Bronchial epithelial cell (primary cell): Measurements from ENCODE around the gene CD79A. TPM values are rescaled to one million over a fixed set of nuclear protein-coding genes. Genes with fewer than 3 reads are reported as not detected.

Experiments
- DNase-seq: peaks from one replicate; pipeline ENCODE4 v3.0.0-alpha.2; 2010; ENCODE audit warnings: low read depth
- FAIRE-seq: peaks from 2 replicates; lab custom pipeline; 2011; peaks lifted over from hg19 to GRCh38; lab: Jason Lieb, UNC
- H3K27me3 ChIP-seq: 2 replicates; pipeline ENCODE4 v1.5.1; 2011; ENCODE audit warnings: low read length; ENCODE audit not compliant: control insufficient read depth, insufficient read depth
- H3K36me3 ChIP-seq: 2 replicates; pipeline ENCODE4 v1.5.1; 2011; ENCODE audit warnings: low read length; ENCODE audit not compliant: control insufficient read depth, insufficient read depth
- H3K4me3 ChIP-seq: 2 replicates; pipeline ENCODE4 v1.5.1; 2011; ENCODE audit warnings: mild to moderate bottlenecking, low read depth, low read length, control low read depth
- total RNA-seq: library from RNA; depleted of rRNA; stranded (reverse); fragments of >200 nt; gene quantifications from 2 replicates; pipeline ENCODE4 v1.2.1, GENCODE V29; 2014
- TF ChIP-seq, protein P1 (sequence below): IDR thresholded peaks from 2 replicates; pipeline ENCODE4 v1.5.1; 2011; ENCODE audit warnings: mild to moderate bottlenecking, moderate library complexity, low read length, control low read depth, inconsistent platforms; ENCODE audit not compliant: insufficient read depth, severe bottlenecking

Gene CD79A
- total RNA-seq, 1 donor from 2014 or later: not detected

DNA sequence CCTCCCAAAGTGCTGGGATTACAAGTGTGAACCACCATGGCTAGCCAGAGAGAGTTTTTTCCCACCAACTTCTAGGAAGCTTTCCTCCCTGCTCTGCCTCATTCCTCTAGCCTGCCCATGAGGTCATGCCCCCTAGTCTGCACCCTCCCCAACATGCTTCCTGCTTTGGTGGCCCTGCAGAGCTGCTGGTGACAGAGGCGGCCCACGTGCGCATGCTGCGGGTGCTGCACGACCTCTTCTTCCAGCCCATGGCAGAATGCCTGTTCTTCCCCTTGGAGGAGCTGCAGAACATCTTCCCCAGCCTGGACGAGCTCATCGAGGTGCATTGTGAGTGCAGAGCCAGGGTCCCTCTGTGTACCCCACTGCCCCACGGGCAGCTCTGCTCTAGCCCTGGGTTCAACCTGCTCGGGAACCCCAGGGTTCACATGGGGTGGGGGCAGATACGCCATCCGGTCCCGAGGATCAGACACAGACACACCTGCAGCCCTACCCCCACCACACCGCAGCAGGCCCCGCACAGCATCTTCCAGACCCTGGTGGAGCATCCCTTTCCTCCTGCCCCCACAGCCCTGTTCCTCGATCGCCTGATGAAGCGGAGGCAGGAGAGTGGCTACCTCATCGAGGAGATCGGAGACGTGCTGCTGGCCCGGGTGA lies 24.8 kb downstream of the CD79A start:
- peaks cover 37% of the 10 kb centered on the region for H3K36me3 ChIP-seq
- DNase-seq (no peak), FAIRE-seq (no peak)
- H3K27me3 ChIP-seq: no peaks in the 10 kb centered on the region
- TF ChIP-seq, protein P1, sequence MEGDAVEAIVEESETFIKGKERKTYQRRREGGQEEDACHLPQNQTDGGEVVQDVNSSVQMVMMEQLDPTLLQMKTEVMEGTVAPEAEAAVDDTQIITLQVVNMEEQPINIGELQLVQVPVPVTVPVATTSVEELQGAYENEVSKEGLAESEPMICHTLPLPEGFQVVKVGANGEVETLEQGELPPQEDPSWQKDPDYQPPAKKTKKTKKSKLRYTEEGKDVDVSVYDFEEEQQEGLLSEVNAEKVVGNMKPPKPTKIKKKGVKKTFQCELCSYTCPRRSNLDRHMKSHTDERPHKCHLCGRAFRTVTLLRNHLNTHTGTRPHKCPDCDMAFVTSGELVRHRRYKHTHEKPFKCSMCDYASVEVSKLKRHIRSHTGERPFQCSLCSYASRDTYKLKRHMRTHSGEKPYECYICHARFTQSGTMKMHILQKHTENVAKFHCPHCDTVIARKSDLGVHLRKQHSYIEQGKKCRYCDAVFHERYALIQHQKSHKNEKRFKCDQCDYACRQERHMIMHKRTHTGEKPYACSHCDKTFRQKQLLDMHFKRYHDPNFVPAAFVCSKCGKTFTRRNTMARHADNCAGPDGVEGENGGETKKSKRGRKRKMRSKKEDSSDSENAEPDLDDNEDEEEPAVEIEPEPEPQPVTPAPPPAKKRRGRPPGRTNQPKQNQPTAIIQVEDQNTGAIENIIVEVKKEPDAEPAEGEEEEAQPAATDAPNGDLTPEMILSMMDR: no peak
- H3K4me3 ChIP-seq: no peak overlapping the region

DNA sequence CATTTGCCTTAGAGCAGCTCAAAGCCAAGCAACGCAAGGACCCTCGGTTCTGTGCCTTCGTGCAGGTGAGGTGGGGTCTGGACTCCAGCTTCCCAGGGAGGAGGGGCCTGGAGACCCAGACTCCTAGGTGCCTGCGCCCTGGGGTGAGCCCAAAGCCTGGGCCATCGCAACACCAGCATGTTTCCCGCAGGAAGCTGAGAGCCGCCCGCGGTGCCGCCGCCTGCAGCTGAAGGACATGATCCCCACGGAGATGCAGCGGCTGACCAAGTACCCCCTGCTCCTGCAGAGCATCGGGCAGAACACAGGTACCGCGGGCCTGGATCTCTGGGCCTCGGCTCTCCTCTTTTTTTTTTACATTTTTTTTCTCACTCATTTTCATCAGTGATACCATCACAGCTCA lies 25.5 kb downstream of the CD79A start:
- Histone ChIP-seq H3K27me3 (no peaks in the 10 kb centered on the region), H3K4me3 (no peak overlapping the region), H3K36me3 (peaks cover 35% of the 10 kb centered on the region)
- no peak for DNase-seq
- TF ChIP-seq, protein P1: no peak
- no peak for FAIRE-seq

DNA sequence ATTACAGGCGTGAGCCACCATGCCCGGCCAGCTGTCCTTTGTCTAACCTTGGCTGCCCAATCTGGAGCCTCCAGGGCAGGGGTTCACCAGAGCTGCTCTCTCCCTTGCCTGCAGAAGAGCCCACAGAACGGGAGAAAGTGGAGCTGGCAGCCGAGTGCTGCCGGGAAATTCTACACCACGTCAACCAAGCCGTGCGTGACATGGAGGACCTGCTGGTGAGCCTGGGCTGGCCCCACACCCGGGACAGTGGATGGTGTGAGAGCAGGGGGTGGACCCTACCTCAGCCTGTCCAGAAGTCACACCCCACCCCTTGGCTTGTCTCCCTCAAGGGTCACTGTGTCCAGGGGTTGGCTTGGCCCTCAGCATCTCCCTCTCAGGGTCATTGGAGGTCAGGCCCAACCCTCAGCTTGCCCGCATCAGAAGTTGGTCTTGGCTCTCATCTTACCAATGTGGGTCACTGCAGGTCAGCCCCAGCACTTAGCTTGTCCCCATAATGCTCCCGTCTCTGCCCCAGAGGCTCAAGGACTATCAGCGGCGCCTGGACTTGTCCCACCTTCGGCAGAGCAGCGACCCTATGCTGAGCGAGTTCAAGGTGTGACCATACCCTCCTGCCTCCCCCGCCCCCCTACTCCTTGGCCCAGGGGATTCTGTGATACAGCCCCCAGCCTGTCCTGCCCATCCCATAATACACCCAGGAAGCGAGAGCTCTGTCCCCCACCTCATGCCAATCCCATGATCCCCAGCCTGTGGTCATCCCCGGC lies 26.3 kb downstream of the CD79A start:
- Histone ChIP-seq H3K36me3 (peaks cover 31% of the 10 kb centered on the region), H3K27me3 (no peaks in the 10 kb centered on the region), H3K4me3 (no peak overlapping the region)
- FAIRE-seq: no peak
- TF ChIP-seq, protein P1: no peak
- no peak for DNase-seq

DNA sequence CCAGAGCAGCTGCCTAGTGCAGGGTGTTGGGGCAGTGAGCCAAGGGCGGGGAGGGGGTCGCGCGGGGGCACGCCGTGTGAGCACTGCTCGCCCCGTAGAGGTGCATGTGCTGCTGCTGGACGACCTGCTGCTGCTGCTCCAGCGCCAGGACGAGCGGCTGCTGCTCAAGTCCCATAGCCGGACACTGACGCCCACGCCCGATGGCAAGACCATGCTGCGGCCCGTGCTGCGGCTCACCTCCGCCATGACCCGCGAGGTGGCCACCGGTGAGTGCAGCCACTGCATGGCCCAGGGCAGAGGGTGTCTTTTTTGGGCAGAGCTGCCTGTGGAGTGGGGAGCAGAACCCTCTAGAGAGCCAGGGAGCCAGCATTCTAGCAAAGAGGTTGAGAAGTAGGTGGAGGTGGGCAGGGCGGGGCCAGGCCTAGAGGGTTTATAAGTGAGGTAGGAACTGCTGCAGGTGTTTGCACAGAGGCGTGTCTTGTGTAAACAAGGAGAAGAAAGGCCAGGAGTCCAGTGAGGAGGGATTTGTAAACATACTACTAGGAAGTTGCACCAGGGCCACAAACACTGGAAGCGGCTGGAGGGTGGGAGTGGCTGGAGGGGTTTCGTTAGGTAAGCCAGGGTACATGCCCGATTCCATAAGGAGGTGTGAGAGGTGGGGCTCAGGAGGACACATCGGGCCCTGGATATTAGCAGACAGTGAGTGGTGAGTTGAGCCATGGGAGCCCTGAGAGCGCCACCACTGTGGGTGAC lies 27.2 kb downstream of the CD79A start:
- TF ChIP-seq, protein P1: no peak
- H3K36me3 ChIP-seq: peaks cover 31% of the 10 kb centered on the region
- DNase-seq: peak; percentile 63
- FAIRE-seq: no peak
- no peaks in the 10 kb centered on the region for H3K27me3 ChIP-seq
- no peak overlapping the region for H3K4me3 ChIP-seq

DNA sequence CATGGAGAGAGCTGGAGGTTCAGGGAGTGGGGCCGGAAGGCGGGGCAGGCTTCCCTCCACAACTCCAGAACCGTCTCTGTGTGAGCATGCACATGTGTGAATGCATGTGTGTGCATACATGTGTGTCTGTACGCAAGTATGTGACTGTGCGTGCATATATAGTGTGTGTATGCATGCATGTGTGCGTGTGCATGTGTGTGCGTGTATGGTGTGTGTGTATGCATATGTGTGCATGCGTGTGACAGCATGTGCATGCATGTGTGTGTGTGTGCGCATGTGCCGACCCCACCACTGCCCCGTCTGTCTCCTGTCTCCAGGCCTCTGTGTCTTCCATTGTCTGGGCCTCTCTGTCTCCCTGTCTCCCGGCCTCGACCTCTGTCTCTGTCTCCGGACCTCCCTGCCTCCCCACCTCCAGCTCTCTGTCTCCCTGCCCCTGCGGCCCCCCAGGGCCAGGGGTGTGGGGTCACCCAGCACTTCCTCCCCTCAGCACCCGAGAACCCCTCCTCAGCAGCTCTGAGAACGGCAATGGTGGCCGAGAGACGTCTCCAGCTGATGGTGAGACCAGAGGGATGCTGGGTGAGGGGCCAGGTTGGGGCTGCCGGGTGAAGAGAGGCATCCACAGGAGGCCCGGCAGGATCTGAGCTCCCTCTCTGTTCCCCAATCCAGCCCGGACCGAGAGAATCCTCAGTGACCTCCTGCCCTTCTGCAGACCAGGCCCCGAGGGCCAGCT lies 28.4 kb downstream of the CD79A start:
- FAIRE-seq: peak; percentile 58
- DNase-seq: no peak
- H3K4me3 ChIP-seq: no peak overlapping the region
- H3K36me3 ChIP-seq: peaks cover 31% of the 10 kb centered on the region
- H3K27me3 ChIP-seq: no peaks in the 10 kb centered on the region
- TF ChIP-seq, protein P1: no peak
